Thymus (tissue), 2 donors: ENCODE results near the gene ATF4. TPM values are rescaled to one million over a fixed set of nuclear protein-coding genes. Genes with fewer than 3 reads are reported as not detected.

Source experiments
- polyA plus RNA-seq: library from polyadenylated mRNA; stranded (reverse); fragments of 200-250 nt; gene quantifications from one replicate; pipeline ENCODE4 v1.2.3, GENCODE V29; 2013
- total RNA-seq: library from RNA; stranded (reverse); fragments of 120-200 nt; gene quantifications from one replicate; pipeline ENCODE4 v1.2.4, GENCODE V29; 2013
- donor health status: healthy.

Gene ATF4
- total and polyA plus RNA-seq, 2 donors, result 289 to 520 TPM

Other genes starting within 250 kb of the ATF4 start
- gene RPL3, start 200.9 kb upstream of the ATF4 start, total RNA-seq, result 1,863 TPM
- 2,946 TPM for gene RPL3, start 200.9 kb upstream of the ATF4 start, polyA plus RNA-seq
- 2.8 TPM for gene SYNGR1, start 170.6 kb upstream of the ATF4 start, total RNA-seq
- gene SYNGR1, start 170.6 kb upstream of the ATF4 start, polyA plus RNA-seq, result 6.1 TPM
- gene TAB1, start 120.8 kb upstream of the ATF4 start, total RNA-seq, result 9.6 TPM
- gene TAB1, start 120.8 kb upstream of the ATF4 start, polyA plus RNA-seq, result 15.2 TPM
- gene MGAT3, start 63.5 kb upstream of the ATF4 start, total RNA-seq, result 1.6 TPM
- gene MGAT3, start 63.5 kb upstream of the ATF4 start, polyA plus RNA-seq, result 3.7 TPM
- gene MIEF1, start 18.3 kb upstream of the ATF4 start, total RNA-seq, result 10.0 TPM
- 8.7 TPM for gene MIEF1, start 18.3 kb upstream of the ATF4 start, polyA plus RNA-seq
- 114 TPM for gene RPS19BP1, start 12.2 kb downstream of the ATF4 start, total RNA-seq
- 127 TPM for gene RPS19BP1, start 12.2 kb downstream of the ATF4 start, polyA plus RNA-seq
- gene CACNA1I, start 50.2 kb downstream of the ATF4 start, total RNA-seq, result 0.52 TPM
- 0.68 TPM for gene CACNA1I, start 50.2 kb downstream of the ATF4 start, polyA plus RNA-seq